Right hindlimb (tissue), 1 donor: ENCODE measurements around the gene HS6ST2.

Experiments used
- DNase-seq: peaks from one replicate; pipeline ENCODE4 v3.0.0-alpha.2; 2018

The HS6ST2 gene

DNA sequence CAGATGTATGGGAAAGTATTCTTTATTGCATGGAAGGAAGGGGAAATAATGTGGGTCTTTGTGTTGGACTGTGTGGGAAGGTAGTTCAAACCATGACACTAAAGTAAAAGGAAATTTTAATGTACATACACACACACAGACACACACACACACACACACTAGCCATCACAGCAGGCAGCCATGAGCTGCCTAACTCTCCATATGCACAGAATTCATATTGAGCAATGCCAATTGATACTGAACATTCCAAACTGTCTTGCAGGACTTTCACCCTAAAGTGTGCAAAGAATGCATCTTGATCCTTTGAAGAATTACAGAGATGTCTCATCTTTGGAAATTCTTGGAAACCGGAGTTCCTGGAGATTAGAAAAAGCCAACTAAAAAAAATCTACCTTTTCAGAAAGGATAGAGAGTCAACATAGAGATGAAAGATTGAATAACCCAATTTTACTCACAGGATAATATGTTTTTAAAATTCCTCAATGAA is 349.0 kb downstream of the HS6ST2 start:
- DNase-seq = no peak

DNA sequence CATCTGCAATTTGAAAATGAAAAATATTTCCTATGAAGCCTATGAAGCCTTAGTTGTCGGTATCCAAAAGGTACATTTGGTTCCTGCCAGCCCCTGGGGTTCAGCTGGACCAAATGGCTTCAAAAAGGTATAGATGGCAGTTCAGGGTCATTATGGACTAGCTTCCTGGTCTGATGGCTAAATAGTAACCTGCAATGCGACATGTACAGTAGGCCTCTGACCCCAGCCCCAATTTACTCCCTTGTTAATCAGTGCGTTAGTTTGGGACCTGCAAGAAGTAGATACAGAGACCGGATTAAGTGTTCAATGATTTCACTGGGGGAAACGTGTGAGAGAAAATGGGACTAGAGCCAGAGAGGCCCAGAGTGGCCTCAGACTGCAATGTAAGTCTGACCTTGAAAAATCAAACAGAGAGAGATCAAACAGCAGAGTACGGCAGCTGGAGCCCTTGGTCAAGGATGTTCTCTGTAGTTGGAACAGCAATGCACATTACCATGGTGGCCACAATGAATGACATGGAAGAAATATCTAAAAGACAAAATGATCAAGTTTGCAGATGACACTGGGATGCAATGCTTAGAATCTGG is 354.6 kb downstream of the HS6ST2 start:
- no peak for DNase-seq

DNA sequence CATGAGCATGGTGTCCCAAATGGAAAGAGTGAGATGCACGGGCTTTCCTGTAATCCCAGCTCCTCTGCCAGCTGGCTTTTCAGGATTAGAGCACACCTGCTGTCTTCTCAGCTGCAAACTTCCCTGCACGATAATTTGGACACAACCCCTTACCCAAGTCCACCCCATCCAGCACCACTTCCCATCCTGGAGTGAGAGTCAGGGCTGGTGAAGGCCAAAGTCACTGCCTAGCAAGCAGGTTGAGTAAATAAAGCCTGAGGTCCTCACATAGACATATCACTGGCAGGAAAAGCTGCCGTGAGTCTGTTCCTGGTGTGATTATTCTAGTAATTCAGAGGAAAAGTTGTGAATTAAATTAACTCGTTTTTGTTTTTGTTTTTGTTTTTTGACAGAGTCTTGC is 355.7 kb downstream of the HS6ST2 start:
- no peak for DNase-seq

DNA sequence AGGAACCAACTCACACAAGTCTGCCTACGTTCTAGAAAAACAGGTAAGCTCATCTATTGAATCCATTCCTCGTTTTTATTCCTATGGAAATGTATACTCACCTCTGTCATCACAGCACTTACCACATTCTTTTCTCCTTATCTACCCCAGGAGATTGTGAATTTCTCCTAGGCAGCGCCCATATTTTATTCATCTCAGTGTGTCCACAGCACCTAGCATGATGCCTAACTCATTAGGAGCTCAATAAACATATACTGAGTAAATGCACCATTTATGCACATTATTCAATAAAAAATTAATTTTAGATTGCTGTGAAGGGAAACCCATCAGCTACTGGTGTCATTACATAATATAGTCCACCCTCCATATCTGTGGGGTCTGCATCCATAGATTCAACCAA is 363.4 kb downstream of the HS6ST2 start:
- DNase-seq = no peak

DNA sequence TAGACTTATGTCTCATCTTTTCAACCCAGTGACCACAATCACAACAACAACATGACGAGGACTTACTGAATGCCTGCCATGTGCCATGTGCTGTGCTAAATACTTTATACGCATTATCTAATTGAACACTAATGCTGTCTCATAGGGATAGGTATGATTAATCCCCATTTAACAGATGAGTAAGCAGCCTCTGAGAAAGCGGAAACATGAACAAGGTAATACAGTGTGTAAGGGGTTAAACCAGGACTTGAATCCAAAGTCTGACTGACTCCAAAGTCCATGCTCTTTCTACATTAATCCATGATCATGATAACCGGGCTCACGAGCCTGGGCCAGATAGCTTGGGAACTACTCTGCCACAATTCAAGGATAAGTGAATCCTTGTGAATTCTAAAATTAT is 364.3 kb downstream of the HS6ST2 start:
- no peak for DNase-seq

DNA sequence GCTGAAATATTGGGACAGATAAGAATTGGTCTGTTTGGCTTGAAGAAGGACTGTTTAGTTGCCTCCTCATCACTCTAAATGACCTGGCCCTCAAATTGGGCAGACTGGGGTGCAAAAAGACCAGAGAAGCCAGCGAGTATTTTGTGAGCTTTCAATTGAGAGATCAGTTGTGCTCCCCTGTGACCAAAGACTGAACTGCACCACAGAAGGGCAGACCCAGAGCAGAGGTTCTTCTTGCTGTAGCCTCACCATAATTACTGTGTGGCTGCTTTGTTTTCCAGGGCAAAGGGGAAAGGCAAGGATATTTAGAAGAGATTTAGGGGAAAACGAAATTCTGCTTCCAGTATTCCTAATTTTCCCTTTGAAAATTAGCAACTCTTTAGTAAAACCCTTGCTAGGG is 365.5 kb downstream of the HS6ST2 start:
- DNase-seq = no peak

DNA sequence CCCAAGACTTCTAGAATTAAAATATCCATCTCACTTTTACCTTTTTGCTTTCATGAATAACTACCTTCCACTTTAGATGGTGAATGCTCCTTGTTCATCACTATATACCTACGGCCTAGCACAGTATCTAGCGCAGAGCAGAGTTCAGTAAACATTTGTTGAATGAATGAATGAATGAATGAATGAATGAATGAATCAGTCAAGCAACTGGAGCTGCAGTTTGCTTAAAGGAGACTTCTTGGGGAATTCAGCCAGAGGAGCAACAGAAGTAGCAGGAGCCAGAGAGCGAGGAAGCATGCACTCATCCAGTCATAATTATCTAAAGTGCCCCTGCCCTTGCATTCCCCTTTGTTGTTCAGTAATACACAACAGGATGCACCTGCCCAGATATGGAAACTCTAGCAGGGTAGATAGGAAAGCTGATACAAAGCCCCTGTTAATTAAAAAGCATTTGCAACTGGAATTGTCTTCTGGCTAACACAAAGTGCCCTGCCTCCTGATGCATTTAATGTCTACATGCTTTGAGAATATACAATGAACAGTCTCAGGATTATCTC is 366.6 kb downstream of the HS6ST2 start:
- no peak for DNase-seq

DNA sequence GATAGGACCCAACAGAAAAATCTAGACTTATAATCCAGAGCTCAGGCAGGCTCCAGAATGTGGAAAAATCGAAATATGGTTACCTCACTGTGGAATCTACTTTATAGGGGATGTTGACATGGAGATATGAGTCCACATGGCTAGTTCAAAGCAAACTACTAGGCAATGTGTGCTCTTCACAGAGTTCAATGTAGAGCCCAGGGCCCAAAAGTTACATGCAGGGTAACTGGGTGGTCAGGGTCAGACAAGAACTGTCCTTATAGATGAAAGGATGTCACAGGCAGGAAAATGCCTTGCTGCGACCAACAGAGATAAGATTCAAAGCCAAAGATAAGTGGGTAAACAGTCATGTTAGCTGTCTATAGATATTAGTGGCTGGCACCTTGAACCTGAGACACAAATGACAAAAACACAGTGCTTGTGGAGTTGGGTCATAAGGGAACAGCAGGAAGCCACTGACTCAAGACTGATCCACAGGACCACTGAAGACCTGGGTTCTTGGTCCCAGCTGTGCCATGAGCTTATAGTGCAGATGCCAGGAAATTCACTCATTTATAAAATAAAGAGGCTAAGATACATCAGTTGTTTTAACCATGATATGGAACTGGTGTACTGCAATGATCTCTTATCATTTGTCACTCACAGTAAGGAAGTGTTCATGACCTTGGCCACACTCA is 367.9 kb downstream of the HS6ST2 start:
- DNase-seq = no peak

DNA sequence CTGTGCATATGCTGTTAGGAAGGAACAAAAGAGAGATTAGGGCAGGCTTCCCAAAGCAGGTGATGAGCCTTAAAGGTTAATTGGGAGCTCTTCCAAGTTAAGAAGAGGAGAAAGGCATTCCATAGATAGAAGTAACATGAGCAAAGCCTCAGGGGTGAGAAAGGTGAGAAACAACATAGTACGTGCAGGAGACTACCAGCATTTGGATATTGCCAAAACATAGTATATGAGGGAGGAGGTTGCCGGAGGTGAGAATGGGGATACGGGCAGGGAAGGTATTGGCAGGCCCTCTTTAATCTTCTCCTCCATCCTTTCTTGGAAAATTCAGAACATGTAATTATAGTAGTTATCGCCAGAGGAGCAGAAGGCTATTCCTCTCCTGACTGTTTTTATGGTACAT is 373.5 kb downstream of the HS6ST2 start:
- DNase-seq = no peak

DNA sequence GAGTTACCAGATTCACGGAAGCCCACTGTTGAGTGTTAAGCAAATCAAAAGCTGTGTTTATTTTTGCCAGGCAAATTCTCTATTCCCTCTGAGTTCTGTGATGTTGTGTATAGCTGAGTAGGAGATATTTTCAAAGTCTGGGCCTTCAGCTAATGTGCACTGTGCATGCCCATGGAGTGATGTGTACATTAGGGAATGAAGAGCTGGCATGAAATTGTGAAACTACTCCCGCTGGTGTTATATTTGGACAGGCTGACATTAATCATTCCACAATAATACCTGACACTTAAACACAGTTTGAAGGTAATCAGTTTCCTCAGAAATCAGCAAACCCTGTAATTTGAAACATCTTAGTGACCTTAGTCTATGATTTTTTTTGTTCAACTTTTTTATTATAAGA is 381.5 kb downstream of the HS6ST2 start:
- no peak for DNase-seq
